ENCODE measurements around the gene PLCH1.

The PLCH1 gene

GRCh38 chr3:155365178-155365783, 379.6 kb downstream of the PLCH1 start:
- Histone ChIP-seq H3K36me3 (ENCODE audit: control insufficient read depth, insufficient read depth, low read length) (no peaks in the 10 kb centered on the region), H3K4me3 (ENCODE audit: extremely low read depth, insufficient read depth, low read length, poor library complexity, severe bottlenecking) (no peak overlapping the region), H3K4me1 (ENCODE audit: control insufficient read depth, insufficient read depth, low read length, poor library complexity, severe bottlenecking) (peaks cover 4% of the 10 kb centered on the region), H3K9me3 (ENCODE audit: control insufficient read depth, low read length) (peaks cover 5% of the 10 kb centered on the region), H3K27ac (ENCODE audit: low read depth, low read length, severe bottlenecking) (no peak overlapping the region)
- WGBS, 2 experiments (ENCODE audit: insufficient coverage in 2 of 2), result 100% methylated on average over 1 of the region's 1 CpG; no CpG with 5 or more reads in 1 of the 2 experiments

GRCh38 chr3:155364492-155364891, 380.4 kb downstream of the PLCH1 start:
- no peaks in the 10 kb centered on the region for H3K36me3 ChIP-seq (ENCODE audit: control insufficient read depth, insufficient read depth, low read length)
- H3K27ac ChIP-seq (ENCODE audit: low read depth, low read length, severe bottlenecking), result no peak overlapping the region
- no peak overlapping the region for H3K4me3 ChIP-seq (ENCODE audit: extremely low read depth, insufficient read depth, low read length, poor library complexity, severe bottlenecking)
- peaks cover 4% of the 10 kb centered on the region for H3K4me1 ChIP-seq (ENCODE audit: control insufficient read depth, insufficient read depth, low read length, poor library complexity, severe bottlenecking)
- H3K9me3 ChIP-seq (ENCODE audit: control insufficient read depth, low read length), result peaks cover 5% of the 10 kb centered on the region
- 100% methylated on average over 1 of the region's 2 CpGs; no CpG with 5 or more reads in 1 of the 2 experiments for WGBS, 2 experiments (ENCODE audit: insufficient coverage in 2 of 2)

GRCh38 chr3:155363690-155364070, 381.2 kb downstream of the PLCH1 start:
- Histone ChIP-seq H3K36me3 (ENCODE audit: control insufficient read depth, insufficient read depth, low read length) (no peaks in the 10 kb centered on the region), H3K4me1 (ENCODE audit: control insufficient read depth, insufficient read depth, low read length, poor library complexity, severe bottlenecking) (peaks cover 4% of the 10 kb centered on the region), H3K9me3 (ENCODE audit: control insufficient read depth, low read length) (peaks cover 5% of the 10 kb centered on the region), H3K27ac (ENCODE audit: low read depth, low read length, severe bottlenecking) (no peak overlapping the region), H3K4me3 (ENCODE audit: extremely low read depth, insufficient read depth, low read length, poor library complexity, severe bottlenecking) (no peak overlapping the region)
- 7 to 30% methylated on average over 1 to 2 of the region's 3 CpGs for WGBS, 2 experiments (ENCODE audit: insufficient coverage in 2 of 2)

- 7 to 23% methylated on average over 6 to 7 of the region's 10 CpGs for WGBS, 2 experiments (ENCODE audit: insufficient coverage in 2 of 2)
- no peaks in the 10 kb centered on the region for H3K36me3 ChIP-seq (ENCODE audit: control insufficient read depth, insufficient read depth, low read length)
Measured at GRCh38 chr3:155362808-155363689, 381.8 kb downstream of the PLCH1 start.

GRCh38 chr3:155360281-155360680, 384.6 kb downstream of the PLCH1 start:
- no peaks in the 10 kb centered on the region for H3K4me1 ChIP-seq (ENCODE audit: control insufficient read depth, insufficient read depth, low read length, poor library complexity, severe bottlenecking)
- peaks cover 2% of the 10 kb centered on the region for H3K9me3 ChIP-seq (ENCODE audit: control insufficient read depth, low read length)
- WGBS, 2 experiments (ENCODE audit: insufficient coverage in 2 of 2), result no CpG with 5 or more reads among the region's 2 CpGs
- H3K27ac ChIP-seq (ENCODE audit: low read depth, low read length, severe bottlenecking), result no peak overlapping the region
- no peaks in the 10 kb centered on the region for H3K36me3 ChIP-seq (ENCODE audit: control insufficient read depth, insufficient read depth, low read length)
- H3K4me3 ChIP-seq (ENCODE audit: extremely low read depth, insufficient read depth, low read length, poor library complexity, severe bottlenecking), result no peak overlapping the region

More at GRCh38 chr3:155362808-155363689, 381.8 kb downstream of the PLCH1 start:
- H3K27ac ChIP-seq (ENCODE audit: low read depth, low read length, severe bottlenecking), result no peak overlapping the region
- H3K9me3 ChIP-seq (ENCODE audit: control insufficient read depth, low read length), result peaks cover 5% of the 10 kb centered on the region
- no peak overlapping the region for H3K4me3 ChIP-seq (ENCODE audit: extremely low read depth, insufficient read depth, low read length, poor library complexity, severe bottlenecking)
- peaks cover 4% of the 10 kb centered on the region for H3K4me1 ChIP-seq (ENCODE audit: control insufficient read depth, insufficient read depth, low read length, poor library complexity, severe bottlenecking)

GRCh38 chr3:155356594-155357370, 388.1 kb downstream of the PLCH1 start:
- Histone ChIP-seq H3K27ac (ENCODE audit: low read depth, low read length, severe bottlenecking) (no peak overlapping the region), H3K36me3 (ENCODE audit: control insufficient read depth, insufficient read depth, low read length) (no peaks in the 10 kb centered on the region), H3K4me1 (ENCODE audit: control insufficient read depth, insufficient read depth, low read length, poor library complexity, severe bottlenecking) (no peaks in the 10 kb centered on the region), H3K4me3 (ENCODE audit: extremely low read depth, insufficient read depth, low read length, poor library complexity, severe bottlenecking) (no peak overlapping the region), H3K9me3 (ENCODE audit: control insufficient read depth, low read length) (no peaks in the 10 kb centered on the region)
- 58 to 67% methylated on average over 4 to 6 of the region's 7 CpGs for WGBS, 2 experiments (ENCODE audit: insufficient coverage in 2 of 2)

- no peaks in the 10 kb centered on the region for H3K9me3 ChIP-seq (ENCODE audit: control insufficient read depth, low read length)
- no peaks in the 10 kb centered on the region for H3K36me3 ChIP-seq (ENCODE audit: control insufficient read depth, insufficient read depth, low read length)
- no peaks in the 10 kb centered on the region for H3K4me1 ChIP-seq (ENCODE audit: control insufficient read depth, insufficient read depth, low read length, poor library complexity, severe bottlenecking)
- no peak overlapping the region for H3K27ac ChIP-seq (ENCODE audit: low read depth, low read length, severe bottlenecking)
- H3K4me3 ChIP-seq (ENCODE audit: extremely low read depth, insufficient read depth, low read length, poor library complexity, severe bottlenecking), result no peak overlapping the region
Measured at GRCh38 chr3:155354658-155355057, 390.2 kb downstream of the PLCH1 start.

GRCh38 chr3:155352900-155353490, 391.9 kb downstream of the PLCH1 start:
- Histone ChIP-seq H3K4me3 (ENCODE audit: extremely low read depth, insufficient read depth, low read length, poor library complexity, severe bottlenecking) (no peak overlapping the region), H3K4me1 (ENCODE audit: control insufficient read depth, insufficient read depth, low read length, poor library complexity, severe bottlenecking) (no peaks in the 10 kb centered on the region), H3K36me3 (ENCODE audit: control insufficient read depth, insufficient read depth, low read length) (no peaks in the 10 kb centered on the region), H3K27ac (ENCODE audit: low read depth, low read length, severe bottlenecking) (no peak overlapping the region), H3K9me3 (ENCODE audit: control insufficient read depth, low read length) (no peaks in the 10 kb centered on the region)
- 70 to 100% methylated on average over 1 to 2 of the region's 6 CpGs for WGBS, 2 experiments (ENCODE audit: insufficient coverage in 2 of 2)

GRCh38 chr3:155350571-155350970, 394.3 kb downstream of the PLCH1 start:
- H3K9me3 ChIP-seq (ENCODE audit: control insufficient read depth, low read length), result no peaks in the 10 kb centered on the region
- H3K36me3 ChIP-seq (ENCODE audit: control insufficient read depth, insufficient read depth, low read length), result no peaks in the 10 kb centered on the region
- H3K27ac ChIP-seq (ENCODE audit: low read depth, low read length, severe bottlenecking), result no peak overlapping the region
- no peak overlapping the region for H3K4me3 ChIP-seq (ENCODE audit: extremely low read depth, insufficient read depth, low read length, poor library complexity, severe bottlenecking)
- no peaks in the 10 kb centered on the region for H3K4me1 ChIP-seq (ENCODE audit: control insufficient read depth, insufficient read depth, low read length, poor library complexity, severe bottlenecking)
- WGBS, 2 experiments (ENCODE audit: insufficient coverage in 2 of 2), result no CpG with 5 or more reads among the region's 1 CpG

GRCh38 chr3:155347901-155348300, 397.0 kb downstream of the PLCH1 start:
- Histone ChIP-seq H3K4me1 (ENCODE audit: control insufficient read depth, insufficient read depth, low read length, poor library complexity, severe bottlenecking) (no peaks in the 10 kb centered on the region), H3K36me3 (ENCODE audit: control insufficient read depth, insufficient read depth, low read length) (no peaks in the 10 kb centered on the region), H3K9me3 (ENCODE audit: control insufficient read depth, low read length) (no peaks in the 10 kb centered on the region), H3K4me3 (ENCODE audit: extremely low read depth, insufficient read depth, low read length, poor library complexity, severe bottlenecking) (no peak overlapping the region), H3K27ac (ENCODE audit: low read depth, low read length, severe bottlenecking) (no peak overlapping the region)
- 90 to 100% methylated on average over 1 of the region's 1 CpG for WGBS, 2 experiments (ENCODE audit: insufficient coverage in 2 of 2)
